NCI-H1105 (cell line): ENCODE results near the gene OR11A1.
"Not testable (repeated sequence)": the region's sequence is repeated elsewhere in the genome, so short reads cannot be mapped to it uniquely, and the experiment has no call there.

Source experiments
- DNase-seq: peaks from one replicate; lab custom pipeline; 2025; lab: John Stamatoyannopoulos, UW

OR11A1 gene

DNA sequence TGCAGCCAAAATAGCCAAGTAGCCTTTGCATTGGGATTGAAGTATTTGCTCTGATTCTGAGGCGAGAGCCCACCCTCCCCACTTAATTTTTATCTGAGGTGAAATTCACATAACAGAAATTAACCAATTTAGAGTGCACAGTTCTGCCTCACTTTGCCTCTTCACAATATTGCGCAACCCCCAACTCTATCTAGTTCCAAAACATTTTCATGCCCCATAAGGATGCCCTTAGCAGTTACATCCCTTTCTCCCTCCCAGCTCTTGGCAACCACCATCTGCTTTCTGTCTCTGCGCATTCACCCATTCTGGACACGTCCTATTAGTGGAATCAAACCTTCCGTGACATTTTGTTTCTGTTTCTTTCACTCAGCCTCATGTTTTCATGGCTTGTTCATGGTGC is 21.9 kb upstream of the OR11A1 start:
- no peak for DNase-seq

- DNase-seq, result no peak
These were observed 21.1 kb upstream of the OR11A1 start for GRCh38 chr6:29477923-29478450.

- DNase-seq, result no peak
These were observed 18.1 kb upstream of the OR11A1 start for GRCh38 chr6:29474996-29475395.

GRCh38 chr6:29466241-29466640 is 9.4 kb upstream of the OR11A1 start:
- DNase-seq, result no peak

- no peak for DNase-seq
These were observed 8.9 kb upstream of the OR11A1 start for GRCh38 chr6:29465801-29466200.

- DNase-seq, result no peak
These were observed 8.4 kb upstream of the OR11A1 start for GRCh38 chr6:29465279-29465678.

DNA sequence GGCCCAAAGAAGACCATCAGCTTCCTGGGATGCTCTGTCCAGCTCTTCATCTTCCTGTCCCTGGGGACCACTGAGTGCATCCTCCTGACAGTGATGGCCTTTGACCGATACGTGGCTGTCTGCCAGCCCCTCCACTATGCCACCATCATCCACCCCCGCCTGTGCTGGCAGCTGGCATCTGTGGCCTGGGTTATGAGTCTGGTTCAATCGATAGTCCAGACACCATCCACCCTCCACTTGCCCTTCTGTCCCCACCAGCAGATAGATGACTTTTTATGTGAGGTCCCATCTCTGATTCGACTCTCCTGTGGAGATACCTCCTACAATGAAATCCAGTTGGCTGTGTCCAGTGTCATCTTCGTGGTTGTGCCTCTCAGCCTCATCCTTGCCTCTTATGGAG is 5.2 kb upstream of the OR11A1 start:
- DNase-seq, result no peak

DNA sequence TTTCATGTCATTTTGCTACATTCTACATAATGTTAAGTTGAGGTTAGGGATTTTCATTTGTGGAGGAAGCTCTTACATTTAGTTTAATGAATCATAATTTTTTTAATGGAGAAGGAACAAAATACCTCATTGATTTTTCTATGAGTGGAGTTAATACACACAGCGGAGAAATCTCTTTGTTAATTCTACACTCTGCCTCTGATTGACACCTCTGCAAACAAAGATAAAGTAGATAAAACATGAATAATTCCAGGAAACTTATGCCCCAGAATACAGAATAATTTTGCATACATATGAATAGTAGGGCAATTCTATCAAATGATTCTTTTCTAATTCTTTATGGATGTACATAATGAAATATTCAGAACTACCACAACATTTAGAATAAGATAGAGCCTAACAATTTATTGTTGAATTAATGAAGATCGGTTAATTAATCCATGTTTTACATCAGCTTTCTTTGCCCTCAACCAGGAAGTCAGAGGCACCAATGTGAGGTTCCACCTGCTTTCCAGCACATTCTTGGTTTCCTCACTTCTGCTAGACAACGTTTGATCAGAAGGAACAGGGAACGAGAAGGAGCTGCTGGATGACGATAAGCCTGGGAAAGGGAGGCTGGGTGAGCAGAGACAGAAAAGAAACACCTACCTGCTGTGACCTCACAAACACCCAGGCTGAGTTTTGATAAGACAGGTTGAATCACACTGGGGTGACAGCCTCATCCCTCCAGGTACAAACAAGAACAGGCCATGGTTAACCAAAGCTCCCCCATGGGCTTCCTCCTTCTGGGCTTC is 4.3 kb upstream of the OR11A1 start:
- DNase-seq, result no peak

GRCh38 chr6:29451471-29452193 is 5.2 kb downstream of the OR11A1 start:
- DNase-seq, result no peak

DNA sequence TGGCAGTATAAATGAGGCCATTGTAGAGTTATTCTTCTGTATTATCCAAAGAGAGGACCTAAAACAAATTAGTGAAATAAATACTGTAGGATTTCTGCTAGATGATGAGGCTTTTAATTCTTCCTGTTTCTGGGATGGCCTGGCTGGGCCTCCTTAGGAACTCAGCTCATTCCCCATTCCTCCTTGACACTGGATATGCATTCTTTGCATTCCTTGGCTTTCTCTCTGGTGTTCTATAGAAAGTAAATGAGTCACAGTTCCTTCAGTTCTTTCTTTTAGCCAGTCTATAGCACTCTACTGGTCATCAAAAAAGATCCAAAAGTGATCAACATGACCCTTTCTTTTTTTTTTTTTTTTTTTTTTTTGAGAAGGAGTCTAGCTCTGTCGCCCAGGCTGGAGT is 9.2 kb downstream of the OR11A1 start:
- DNase-seq, result no peak

DNA sequence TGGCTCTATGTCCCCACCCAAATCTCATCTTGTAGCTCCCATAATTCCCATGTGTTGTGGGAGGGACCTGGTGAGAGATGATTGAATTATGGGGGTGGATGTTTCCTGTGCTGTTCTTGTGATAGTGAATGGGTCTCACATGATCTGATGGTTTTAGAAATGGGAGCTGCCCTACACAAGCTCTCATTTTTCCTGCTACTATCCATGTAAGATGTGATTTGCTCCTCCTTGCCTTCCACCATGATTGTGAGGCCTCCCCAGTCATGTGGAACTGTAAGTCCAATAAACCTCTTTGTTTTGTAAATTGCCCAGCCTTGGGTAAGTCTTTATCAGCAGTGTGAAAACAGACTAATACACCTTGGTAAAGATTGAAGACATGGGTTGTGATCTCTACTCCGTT is 12.8 kb downstream of the OR11A1 start:
- DNase-seq, result not testable (repeated sequence)

DNA sequence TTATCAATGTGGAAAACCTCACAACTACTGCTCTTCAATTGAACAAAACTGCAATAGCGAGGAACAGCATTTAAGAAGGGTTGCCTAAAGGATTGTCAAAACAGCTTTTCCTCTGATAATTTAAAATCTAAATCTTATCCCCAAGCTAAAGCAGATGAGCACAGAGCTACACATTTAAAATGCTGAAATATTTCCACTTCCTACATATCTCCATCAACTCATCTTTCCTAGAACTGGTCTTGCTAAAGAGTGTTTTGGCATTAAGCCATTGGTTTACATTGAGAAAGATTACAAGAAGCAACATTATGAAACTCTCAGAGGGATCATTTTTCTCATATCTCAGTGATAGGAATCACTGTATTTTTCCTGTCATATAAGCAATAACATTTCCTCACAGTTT is 14.2 kb downstream of the OR11A1 start:
- DNase-seq, result no peak

DNA sequence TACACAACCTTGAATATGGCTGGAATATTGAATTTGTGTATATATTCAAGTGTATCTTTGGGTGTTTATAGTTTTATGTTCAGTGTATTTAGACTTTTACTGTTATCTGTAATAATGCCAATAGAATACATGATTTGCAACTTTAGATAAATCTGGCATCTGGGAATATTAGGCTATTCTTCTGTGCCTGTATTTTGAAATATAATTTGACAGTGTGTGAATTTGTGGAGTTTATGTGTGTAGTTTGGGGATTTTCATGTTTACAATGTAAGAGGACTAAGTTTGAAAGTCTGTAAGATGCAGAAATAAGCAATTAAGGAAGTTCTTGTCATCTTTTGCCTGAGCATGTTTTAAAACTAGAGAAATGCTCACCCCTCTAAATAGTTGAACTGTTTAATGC is 17.9 kb downstream of the OR11A1 start, which contains the start of gene OR10C1:
OR10C1 (plus strand) TSS at position 301 of the 400 bp plus-strand sequence. CDS start 710 bp downstream, outside the sequence.
- no peak for DNase-seq

DNA sequence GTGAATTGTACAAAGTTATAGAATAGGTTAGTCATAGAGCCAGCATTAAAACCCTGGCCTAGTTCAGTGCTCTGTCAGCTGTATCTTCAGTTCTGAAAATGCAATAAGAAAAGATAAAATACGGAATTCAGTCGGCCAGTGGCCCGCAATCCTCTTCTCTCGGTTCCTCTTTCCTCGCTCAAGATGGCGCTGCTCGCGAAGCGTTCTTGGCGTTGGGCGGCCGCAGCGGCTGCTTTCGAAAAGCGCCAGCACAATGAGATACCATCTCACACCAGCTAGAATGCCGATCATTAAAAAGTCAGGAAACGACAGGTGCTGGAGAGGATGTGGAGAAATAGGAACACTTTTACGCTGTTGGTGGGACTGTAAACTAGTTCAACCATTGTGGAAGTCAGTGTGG is 20.1 kb downstream of the OR11A1 start:
- DNase-seq, result not testable (repeated sequence)

DNA sequence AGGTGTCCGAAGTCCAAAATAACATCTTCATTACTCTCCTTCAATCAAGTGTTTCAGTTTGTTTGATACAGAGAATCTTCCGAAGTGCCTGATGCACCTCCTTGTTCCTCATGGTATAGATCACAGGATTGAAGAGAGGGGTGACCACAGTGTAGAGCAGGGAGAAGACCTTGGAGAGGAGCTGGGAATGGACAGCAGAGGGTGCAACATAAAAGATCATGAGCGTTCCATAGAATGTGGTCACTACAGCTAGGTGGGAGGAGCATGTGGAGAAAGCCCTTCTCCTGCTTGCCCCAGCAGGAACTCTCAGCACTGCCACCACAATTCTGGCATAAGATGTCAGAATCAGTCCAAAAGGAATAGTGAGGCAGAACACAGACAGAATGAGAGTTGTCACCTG is 30.2 kb downstream of the OR11A1 start:
- DNase-seq, result no peak

- DNase-seq, result no peak
These were observed 31.8 kb downstream of the OR11A1 start for GRCh38 chr6:29425075-29425474.

DNA sequence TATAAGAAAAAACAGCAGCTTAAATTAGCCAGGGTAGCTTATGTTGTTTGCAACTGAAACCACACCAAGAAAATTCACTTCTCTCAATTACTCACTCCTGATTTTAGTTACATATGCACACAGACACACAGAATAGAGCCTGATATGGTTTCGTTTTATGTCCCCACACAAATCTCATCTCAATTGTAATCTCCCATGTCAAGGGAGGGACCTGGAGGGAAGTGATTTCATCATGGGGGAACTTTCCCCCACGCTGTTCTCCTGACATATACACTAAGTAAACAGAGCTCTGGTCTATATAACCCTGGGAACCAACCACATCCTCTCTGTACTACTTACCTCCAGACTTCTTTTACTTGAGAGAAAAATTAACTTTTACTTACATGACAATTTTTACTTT is 32.3 kb downstream of the OR11A1 start:
- DNase-seq, result no peak

DNA sequence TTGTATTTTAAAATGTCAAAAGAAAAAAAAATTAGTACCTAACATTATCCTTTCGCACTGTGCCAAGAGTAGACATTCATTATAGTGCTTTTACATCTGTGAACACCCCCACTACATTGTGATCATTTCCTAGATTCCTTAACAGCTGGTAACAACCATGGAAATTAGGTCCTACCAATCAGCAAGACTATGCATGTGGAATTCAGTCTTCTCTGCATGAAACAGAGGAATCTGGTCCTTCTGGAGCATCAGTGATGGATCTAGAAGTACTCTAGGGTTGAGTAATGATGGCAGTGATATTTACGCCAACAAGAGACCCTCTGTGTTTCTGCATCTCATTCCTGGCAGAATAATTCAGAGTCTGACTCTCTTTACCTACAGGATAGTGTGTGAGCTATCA is 32.7 kb downstream of the OR11A1 start:
- no peak for DNase-seq

GRCh38 chr6:29419516-29419915 is 37.4 kb downstream of the OR11A1 start:
- no peak for DNase-seq

DNA sequence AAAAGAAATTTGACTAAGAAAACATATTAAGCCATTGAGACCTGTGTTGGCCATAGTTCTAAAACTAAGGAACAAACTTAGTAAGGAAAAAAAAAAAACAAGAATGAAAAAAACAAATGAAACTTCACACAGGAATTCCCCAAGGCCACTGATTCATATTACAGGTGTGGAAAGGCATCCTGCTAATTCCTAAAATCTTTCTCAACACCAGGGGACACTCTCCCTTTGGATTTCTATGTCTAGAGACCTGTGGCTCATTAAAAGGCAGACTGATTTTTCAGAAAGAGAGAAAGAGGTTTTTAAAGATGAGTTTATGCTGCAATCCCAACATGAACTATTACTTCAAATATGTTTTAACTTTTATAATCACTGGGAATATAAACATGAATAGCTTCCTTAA is 42.3 kb downstream of the OR11A1 start, which contains the start of gene OR12D1:
OR12D1 (plus strand) TSS at position 341 of the 400 bp plus-strand sequence.
- DNase-seq, result no peak

DNA sequence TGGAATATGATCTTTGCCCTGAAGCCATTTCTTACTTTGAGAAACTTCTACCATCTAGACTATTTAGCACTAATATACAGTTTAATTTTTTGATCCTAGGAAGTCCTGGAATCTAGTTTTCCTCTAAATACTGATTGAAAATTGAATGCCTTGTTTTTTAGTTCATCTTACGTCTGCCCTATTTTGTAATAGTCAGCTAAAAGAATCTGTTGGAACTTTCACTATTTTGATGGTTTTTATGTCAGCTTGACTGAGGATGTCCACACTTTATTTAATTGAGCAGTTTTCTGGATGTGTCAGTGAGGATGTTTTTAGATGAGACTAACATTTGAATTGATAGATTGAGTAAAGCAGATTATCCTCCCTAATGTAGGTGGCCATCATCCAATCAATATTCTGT is 53.1 kb downstream of the OR11A1 start:
- DNase-seq, result no peak

DNA sequence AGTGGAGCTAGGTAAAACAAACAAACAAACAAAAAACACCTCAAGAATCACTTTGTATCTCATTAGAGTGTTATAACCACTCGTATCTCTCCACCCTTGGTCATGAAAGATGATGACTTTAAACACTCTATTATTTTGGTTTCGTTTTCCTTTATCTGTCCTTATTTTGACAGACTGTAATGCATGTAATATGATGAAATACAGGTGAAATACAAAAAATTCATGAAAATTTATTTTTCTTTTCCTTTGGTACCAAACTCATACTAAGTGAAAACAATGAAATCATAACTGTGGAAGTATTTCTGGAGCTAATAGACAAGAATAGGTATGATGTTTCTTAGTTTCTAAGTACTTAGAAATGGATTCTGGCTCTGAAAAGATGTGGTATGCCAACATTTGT is 57.3 kb downstream of the OR11A1 start:
- no peak for DNase-seq

DNA sequence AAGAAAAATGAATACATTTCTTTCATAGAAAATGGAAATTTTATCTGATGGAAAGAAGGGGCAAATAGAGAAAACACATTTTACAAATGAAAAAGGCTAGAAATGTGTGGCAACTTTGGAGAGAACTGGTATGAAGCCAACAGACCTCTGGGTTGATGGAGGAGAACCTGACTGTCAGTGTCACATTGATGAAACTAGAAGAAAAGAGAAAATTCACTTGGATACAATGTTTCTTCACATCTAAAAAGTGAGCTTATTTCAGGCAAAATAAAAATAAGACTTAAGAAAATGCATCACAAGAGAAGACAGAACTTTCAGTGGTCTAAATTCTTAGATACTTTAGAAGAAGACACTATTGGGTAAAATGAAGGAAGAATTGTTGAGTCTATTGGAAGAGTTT is 61.5 kb downstream of the OR11A1 start, which contains the start of gene OR12D2:
OR12D2 (plus strand) TSS at position 301 of the 400 bp plus-strand sequence. CDS start 1,069 bp downstream, outside the sequence.
- DNase-seq, result no peak
